Germinal center (tissue), 1 donor: ENCODE data around the gene ISOC2.

Experiments
- DNase-seq: peaks from one replicate; pipeline ENCODE4 v3.0.0; 2012; ENCODE audit warnings: mixed read lengths, low spot score

Gene ISOC2

DNA sequence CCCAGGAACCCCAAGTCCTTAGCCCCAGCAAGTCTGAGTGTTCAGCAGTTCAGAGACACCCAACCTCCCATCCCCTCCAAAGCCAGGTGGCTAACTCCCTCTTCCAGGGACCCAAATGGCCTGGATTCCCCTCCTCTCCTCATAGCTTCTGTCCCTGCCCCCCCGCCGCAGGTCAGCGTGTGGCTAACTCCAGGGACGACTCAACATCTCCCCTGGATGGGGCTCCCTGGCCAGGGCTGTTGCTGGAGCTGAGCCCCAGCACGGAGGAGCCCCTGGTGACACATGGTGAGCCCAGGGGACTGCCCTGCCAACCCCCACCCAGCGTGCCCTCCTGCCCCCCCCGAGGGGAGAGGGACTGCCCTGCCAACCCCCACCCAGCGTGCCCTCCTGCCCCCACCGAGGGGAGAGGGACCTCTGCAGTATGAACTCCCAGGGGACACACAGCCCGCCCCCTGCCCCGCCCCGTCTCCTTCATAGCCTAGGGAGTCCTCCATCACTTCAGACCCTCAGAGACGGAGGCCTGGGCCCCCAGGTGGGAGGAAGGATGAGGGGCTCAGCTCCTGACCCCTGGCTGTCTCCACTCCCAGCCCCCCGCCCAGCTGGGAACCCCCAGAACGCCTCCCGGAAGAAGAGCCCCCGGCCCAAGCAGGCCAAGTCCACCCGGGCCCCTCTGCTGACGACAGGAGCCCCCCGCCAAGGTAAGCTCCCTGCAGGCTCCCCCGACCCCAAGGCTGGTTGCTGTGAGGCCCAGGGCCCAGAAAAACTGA, 28.5 kb upstream of the ISOC2 start:
- DNase-seq, result no peak

DNA sequence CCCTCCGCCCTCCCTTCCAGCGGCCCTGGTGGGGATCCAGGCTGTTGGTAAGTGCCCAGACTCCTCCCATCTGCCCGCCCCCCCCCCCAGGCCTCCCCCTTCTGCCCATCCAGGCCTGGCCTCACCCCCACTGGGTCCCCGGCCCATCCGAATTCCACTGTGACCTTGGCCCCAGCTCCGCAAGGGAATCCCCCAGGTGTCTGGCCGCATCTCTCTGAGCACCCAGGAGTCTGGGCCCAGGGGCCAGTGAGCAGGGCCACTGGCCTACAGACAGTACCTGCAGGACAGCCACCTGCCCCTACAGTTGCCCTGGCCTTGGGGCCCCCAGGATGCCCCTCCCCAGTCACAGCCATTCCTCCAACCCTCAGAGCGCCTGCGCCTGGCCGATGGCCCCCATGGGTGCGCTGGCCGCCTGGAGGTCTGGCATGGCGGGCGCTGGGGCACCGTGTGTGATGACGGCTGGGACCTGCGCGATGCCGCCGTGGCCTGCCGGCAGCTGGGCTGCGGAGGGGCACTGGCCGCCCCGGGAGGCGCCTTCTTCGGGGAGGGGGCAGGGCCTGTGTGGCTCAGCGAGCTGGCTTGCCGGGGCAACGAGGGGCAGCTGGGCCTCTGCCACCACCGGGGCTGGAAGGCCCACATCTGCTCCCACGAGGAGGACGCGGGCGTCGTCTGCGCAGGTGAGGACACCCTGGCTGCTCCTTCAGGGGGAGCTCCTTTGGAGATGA, 27.7 kb upstream of the ISOC2 start:
- DNase-seq, result no peak

DNA sequence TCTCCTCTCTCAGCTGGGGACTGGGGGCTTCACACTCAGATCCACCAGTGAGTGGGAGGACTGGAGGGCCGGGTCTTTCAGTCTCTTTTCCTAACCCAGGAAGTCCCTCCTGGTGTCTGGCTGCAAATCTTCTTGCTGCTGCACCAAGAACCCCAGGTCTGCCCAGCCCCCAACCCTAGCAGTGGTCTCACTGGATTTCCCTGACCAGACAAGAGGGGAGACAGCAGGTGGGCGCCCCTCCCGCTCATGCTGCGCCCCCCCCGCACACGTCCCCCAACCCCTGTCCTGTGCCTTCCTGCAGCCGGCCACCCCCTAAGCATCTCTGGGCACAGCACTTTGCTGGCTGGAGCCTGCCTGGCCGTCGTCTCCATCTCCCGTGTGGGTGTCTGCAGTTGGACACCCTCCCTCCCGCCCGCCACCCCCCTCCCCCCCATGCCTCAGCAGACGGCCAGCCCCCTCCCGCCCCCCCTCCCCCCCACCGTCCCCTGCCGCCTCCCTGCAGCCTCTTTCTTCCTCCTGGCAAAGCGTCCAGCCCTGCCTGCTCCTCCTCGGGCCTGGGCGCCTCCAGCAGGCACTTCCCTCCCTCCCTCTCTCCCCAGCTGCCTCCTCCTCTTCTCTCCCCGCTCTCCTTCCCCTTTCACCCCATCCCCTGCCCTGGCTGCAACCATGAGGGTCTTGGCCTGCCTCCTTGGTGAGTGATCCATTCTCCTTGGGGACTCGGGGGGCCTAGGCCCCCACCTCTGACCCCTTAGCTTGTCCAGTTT, 26.7 kb upstream of the ISOC2 start, which contains the start of gene SSC5D:
TSS of gene SSC5D (plus strand) at position 513 of the 764 bp plus-strand sequence. CDS start at position 667, 154 bp downstream.
- DNase-seq, result no peak

DNA sequence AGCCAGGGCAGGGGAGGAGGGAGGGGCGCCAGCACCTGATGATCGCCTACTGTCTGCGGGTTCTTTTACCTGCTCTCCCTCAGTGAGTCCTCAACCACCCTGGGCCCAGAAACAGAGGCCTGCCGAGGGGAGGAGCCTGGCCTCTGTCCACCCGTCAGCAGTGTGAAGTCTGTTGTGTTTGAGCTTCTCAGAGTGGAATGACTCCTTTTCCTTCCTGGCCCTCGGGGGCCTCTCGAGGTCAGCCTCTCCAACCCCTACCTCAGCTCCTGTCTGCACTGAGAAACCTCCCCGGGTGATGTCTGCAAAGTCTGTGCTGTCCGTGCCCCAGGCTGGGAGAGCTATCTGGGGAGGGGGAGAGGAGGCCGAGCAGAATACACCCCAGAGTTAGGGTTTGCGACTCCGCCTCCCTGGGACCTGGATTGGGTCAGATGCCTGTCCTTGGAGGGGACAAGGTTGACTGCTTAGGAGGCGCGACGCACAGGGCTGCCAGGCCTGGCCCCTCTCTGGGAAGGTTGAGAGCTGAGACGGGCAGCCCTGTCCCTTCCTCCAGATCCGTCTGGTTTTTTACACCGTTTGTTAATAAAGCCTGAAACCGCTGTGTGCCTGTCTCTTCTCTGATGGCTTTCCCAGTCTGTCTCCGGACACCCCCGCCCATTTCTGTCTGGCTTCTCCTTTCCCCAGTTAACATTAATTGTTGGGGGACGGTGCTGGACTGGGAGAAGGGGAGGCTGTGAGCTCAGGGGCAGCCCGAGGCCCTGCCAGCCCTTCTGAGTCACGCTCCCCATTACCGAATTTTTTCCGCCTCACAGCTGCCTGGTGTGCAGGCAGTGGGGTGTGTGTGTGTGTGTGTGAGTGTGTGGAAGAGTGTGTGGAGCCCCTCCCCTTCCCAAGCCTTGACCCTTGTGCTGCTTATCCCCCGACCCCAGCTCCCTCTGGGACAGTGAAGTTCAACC, 25.8 kb upstream of the ISOC2 start:
- no peak for DNase-seq

DNA sequence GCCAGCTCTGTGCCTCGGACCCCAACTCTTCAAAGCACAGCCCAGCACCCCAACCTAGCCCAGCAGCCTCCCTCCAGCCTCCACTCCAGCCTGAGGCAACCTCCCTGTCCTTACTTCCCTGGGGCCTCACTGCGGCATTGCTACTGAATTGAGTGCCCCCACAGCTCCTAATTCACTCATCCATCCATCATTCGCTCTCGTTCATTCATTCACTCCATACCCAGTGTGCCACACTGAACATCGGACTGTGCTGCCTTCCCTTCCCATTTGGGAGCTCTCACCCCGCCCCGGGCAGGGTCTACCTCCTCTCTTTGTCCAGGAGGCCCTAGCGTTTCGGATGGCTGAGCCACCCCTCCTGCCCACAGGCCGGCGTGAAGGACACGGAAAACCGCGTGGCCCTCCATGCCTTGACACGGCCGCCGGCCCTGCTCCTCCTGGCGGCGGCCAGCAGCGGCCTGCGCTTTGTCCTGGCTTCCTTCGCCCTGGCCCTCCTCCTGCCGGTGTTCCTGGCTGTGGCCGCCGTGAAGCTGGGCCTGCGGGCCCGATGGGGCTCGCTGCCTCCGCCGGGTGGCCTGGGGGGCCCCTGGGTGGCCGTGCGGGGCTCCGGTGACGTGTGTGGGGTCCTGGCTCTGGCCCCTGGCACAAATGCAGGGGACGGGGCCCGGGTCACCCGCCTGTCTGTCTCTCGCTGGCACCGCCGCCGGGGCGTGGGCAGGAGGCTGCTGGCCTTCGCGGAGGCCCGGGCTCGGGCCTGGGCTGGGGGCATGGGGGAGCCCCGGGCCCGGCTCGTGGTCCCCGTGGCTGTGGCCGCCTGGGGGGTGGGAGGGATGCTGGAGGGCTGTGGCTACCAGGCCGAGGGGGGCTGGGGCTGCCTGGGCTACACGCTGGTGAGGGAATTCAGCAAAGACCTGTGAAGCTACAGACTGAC, 24.9 kb upstream of the ISOC2 start:
- DNase-seq, result no peak

DNA sequence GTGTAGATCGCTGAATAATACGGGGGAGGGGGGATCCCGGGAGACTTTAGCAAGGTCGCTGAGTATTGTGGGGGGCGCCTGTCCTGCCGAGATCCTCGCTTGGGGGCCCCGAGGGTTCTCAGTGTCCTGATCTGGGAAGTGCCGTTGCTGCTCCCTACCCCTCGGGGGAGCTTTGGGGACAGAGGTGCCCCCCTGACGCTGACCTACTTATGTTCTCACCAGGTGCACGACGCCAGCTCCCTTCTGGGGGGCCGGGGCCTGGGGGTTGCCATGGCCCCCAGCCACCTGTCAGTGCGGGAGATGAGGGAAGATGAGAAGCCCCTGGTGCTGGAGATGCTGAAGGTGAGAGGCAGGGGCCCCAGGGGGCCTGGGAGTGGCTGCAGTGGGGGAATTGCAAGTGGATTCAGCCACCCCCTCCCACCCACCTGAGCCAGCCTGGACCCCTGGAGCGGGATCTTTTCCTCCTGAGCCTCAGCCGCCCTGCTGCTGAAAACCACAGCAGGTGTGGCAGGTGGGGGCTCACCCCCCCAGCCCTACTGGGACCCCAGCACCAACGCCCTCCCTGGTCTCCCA, 24.1 kb upstream of the ISOC2 start:
- peak; percentile 38 for DNase-seq

DNA sequence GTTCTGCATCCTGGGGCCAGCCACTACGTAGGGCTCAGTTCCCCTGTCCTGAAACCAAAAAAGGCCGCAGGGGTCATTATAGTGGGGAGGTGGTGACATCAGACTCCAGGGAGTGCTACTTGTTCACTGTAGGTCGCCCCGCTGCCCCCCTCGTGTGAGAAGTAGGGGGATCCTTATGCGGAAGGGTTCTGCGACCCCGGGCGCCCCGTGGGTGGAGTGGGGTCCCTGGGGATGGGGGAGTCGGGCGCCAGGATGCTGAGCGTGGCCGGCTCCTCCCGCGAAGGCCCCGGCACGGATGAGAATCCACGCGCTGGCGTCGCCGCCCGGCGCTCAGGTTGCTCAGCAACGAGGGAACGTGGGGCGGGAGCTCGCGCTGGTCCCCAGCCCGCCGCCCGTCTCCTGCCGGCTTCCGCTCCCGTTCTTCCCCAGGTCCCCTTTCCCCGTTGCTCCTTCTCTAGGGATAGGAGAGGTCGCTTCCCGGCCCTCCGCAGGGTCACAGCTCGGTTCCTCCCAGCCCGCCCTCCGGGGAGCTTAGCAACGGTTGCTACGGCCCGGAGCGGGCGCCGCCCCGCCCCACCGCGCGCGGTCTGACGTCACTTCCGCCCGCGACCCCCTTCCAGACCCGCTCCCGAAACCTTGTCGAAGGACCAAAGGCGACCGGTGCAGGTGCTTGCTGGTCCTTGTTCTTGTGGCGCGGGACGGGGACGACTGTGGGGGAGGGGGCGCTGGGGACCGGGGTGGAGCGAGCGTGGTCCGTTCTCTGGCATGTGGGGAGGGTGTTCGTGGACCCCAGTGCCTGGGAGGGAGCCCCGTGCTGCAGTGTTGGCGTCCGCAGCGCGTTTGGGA, 23.4 kb upstream of the ISOC2 start, which contains the start of gene NAT14:
TSS of gene NAT14 (plus strand) at position 596 of the 846 bp plus-strand sequence. CDS start 521 bp downstream, outside the sequence.
- peak; percentile 83 for DNase-seq

DNA sequence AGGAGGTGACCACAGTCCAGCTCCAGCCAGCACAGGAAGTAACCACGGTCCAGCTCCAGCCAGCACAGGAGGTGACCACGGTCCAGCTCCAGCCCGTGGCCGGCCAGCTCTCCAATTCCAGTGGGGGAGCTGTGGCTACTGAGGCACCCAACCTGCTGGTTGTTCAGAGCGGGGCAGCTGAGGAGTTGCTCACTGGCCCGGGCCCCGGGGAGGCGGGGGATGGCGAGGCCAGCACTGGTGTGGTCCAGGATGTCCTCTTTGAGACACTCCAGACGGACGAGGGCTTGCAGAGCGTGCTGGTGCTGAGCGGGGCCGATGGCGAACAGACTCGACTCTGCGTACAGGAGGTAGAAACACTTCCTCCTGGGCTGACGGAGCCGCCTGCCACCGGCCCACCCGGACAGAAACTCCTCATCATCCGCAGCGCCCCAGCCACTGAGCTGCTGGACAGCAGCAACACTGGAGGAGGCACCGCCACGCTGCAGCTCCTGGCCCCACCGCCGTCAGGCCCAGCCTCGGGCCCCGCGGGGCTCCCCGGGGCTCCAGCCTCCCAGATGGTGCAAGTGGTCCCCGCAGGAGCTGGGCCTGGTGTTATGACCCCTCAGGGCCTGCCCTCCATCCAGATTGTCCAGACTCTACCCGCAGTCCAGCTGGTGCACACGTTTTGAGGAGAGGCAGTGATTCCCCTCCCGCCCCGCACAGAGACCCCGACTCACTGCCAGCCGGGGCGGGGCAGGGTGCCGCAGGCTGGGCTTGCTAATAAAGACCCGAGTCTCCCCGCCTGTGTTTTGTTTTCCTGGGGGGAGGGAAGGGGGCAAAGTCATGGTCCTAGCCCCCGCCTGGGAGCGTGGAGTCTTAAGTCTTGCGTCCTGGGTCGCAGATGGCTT, 22.5 kb upstream of the ISOC2 start:
- no peak for DNase-seq

DNA sequence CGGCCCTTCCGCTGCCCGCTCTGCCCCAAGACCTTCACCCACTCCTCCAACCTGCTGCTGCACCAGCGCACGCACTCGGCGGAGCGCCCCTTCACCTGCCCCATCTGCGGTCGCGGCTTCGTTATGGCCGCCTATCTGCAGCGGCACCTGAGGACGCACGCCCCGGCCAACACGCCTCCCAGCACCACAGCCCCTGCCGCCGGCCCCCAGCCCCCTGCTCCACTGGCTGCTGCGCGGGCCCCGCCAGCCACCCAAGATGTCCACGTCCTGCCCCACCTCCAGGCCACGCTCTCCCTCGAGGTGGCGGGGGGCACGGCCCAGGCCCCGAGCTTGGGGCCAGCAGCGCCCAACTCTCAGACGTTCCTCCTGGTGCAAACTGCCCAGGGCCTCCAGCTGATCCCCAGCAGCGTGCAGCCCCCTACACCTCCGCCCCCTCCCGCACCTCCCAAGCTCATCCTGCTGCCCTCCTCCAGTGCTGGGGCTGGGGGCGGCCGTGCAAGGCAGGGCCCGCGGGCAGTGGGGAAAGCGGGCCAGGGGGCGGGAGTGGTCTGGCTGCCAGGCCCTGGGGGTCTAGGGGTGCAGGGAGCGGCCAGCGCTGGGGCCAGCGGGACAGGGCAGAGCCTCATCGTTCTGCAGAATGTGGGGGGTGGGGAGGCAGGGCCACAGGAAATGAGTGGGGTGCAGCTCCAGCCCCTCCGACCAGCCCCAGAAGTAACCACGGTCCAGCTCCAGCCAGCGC, 21.7 kb upstream of the ISOC2 start:
- DNase-seq, result no peak

DNA sequence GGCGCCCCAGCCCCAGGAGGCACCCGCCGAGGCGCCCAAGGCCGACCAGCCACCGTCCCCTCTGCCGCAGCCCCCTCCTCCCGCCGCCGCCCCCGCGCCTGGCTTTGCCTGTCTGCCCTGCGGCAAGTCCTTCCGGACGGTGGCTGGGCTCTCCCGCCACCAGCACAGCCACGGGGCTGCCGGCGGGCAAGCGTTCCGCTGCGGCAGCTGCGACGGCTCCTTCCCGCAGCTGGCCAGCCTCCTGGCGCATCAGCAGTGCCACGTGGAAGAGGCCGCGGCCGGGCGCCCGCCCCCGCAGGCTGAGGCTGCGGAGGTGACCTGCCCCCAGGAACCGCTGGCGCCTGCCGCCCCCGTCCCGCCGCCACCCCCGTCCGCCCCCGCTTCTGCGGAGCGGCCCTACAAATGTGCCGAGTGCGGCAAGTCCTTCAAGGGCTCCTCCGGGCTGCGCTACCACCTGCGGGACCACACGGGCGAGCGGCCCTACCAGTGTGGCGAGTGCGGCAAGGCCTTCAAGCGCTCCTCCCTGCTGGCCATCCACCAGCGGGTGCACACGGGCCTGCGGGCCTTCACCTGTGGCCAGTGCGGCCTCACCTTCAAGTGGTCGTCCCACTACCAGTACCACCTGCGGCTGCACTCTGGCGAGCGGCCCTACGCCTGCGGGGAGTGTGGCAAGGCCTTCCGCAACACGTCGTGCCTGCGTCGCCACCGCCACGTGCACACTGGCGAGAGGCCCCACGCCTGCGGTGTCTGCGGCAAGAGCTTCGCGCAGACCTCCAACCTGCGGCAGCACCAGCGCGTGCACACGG, 20.9 kb upstream of the ISOC2 start:
- DNase-seq, result no peak

DNA sequence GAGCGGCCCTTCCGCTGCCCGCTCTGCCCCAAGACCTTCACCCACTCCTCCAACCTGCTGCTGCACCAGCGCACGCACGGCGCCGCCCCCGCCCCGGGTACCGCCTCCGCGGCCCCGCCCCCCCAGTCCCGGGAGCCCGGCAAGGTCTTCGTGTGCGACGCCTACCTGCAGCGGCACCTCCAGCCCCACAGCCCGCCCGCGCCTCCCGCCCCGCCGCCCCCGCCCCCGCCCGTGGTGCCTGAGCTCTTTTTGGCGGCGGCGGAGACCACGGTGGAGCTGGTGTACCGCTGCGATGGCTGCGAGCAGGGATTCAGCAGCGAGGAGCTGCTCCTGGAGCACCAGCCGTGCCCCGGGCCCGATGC, 20.3 kb upstream of the ISOC2 start:
- DNase-seq, result no peak

DNA sequence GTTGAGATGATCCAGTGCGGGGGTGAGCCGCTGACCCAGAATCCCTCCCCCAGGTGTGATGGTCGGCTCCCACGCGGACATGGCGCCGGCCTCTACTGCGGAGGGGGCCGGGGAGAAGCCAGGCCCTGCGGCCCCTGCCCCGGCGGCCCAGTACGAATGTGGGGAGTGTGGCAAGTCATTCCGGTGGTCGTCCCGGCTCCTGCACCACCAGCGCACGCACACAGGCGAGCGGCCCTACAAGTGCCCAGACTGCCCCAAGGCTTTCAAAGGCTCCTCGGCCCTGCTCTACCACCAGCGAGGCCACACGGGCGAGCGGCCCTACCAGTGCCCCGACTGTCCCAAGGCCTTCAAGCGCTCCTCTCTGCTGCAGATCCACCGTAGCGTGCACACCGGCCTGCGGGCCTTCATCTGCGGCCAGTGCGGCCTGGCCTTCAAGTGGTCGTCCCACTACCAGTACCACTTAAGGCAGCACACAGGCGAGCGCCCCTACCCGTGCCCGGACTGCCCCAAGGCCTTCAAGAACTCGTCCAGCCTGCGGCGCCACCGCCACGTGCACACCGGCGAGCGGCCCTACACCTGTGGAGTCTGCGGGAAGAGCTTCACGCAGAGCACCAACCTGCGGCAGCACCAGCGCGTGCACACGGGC, 19.8 kb upstream of the ISOC2 start:
- no peak for DNase-seq

DNA sequence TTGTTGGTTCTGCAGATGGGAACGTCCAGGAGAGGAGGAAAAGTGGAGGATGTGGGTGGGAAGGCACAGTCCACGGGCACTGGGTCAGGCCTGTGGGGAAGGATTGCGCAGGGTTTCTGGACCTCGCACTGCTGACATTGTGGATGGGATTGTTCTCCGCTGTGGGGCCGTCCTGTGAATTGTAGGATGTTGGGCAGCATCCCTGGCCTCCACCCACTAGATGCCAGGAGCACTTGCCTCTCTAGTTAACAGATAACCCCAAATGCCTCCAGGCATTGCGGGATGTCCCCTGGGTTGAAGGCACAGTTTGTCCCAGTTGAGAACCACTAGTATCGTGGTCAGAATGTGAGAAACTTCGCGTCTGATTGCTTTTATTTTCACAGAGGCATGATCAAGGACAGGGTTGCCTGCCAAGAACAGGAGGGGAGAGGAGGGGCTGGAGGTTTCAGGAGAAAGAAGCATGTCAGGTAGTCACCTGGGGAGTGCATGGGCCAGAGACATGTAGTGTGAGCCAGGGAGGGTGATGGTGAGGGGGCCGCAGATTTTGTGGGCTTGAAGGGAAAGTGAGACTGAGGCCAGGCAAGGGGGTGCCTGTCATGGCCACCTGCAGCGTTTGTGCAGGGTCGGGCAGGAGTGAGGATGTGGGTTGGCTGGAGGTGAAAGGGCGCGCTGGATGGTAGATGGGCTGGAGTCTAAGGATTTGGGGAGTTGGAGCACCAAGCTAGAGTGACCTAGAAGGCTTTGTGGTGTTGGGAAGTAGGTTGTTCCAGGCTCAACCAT, 18.2 kb upstream of the ISOC2 start:
- DNase-seq, result no peak

DNA sequence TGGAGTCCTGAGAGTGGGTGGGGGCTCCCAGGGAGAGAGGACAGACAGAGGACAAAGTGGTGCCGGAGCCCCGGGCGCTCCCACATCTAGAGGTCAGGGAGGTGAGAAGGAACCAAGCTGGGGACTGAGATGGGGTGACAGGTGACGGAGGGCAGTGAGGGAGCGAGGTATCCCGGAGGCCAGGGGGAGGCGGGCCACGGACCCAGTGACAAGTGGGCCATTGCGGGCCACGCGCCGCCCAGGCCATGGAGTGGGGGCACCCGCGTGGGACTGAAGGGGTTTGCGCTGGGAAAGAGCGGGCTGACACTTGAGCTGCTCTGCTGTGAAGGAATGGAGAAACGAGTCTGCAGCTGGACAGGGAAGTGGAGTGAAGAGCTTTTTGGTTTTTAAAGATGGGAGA, 17.6 kb upstream of the ISOC2 start:
- no peak for DNase-seq

DNA sequence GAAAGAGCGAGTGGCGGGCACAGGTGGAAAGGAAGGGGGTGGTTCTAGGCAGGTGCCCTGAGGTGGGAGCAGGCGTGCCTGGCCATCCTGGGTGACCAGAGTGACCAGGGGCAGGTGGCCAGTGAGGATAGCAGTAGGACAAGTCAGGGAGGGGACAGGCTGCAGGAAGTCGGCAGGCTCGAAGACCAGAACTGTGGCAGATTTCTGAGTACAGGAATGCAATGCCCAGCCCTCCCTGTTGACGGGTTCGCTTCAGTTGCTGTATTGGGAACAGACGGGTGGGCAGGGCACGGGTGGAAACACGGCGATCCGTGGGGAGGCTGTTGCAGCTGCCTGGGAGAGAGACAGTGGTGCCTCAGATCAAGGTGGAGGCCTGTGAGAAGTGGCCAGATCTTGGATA, 16.9 kb upstream of the ISOC2 start:
- DNase-seq, result no peak
